Measurements from ENCODE around the gene CAPN9. TPM values are rescaled to one million over a fixed set of nuclear protein-coding genes. Genes with fewer than 3 reads are reported as not detected.

CAPN9 gene
- total RNA-seq, 4 donors from 2014 or later = 13.1 TPM; not detected in 3

DNA sequence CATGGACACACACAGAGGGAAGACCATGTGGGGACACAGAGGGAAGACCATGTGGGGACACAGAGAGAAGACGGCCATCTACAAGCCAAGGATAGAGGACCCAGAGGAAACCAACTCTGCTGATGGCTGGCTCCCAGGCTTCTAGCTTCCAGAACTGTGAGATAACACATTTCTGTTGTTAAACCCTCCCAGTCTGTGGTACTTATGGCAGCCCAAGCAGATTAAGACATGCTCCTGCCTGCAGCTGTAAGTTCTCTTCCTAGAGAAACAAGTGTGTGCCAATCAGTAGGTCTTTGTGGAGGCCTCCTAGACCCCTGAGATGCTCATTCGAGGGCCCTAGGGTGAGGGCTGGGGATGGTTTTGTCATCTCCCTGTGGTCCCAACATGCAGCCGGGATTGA lies 35.9 kb upstream of the CAPN9 start:
- H3K4me3 ChIP-seq = no peak overlapping the region
- H3K9me3 ChIP-seq = no peaks in the 10 kb centered on the region
- no peaks in the 10 kb centered on the region for H3K27me3 ChIP-seq
- no peak overlapping the region for H3K27ac ChIP-seq
- DNase-seq (ENCODE audit: low spot score in 2 of 2) = no peak
- H3K36me3 ChIP-seq = no peaks in the 10 kb centered on the region
- peaks cover 0 to 11% (median 11%) of the 10 kb centered on the region in 4 donors for H3K4me1 ChIP-seq
- WGBS, 2 donors = 87 to 91% methylated on average over 2 to 3 of the region's 3 CpGs
- TF ChIP-seq POLR2A (IDR thresholded peaks at IDR 0.05) (no peak), EP300 (IDR thresholded peaks at IDR 0.05) (no peak)
- TF ChIP-seq, protein P1, sequence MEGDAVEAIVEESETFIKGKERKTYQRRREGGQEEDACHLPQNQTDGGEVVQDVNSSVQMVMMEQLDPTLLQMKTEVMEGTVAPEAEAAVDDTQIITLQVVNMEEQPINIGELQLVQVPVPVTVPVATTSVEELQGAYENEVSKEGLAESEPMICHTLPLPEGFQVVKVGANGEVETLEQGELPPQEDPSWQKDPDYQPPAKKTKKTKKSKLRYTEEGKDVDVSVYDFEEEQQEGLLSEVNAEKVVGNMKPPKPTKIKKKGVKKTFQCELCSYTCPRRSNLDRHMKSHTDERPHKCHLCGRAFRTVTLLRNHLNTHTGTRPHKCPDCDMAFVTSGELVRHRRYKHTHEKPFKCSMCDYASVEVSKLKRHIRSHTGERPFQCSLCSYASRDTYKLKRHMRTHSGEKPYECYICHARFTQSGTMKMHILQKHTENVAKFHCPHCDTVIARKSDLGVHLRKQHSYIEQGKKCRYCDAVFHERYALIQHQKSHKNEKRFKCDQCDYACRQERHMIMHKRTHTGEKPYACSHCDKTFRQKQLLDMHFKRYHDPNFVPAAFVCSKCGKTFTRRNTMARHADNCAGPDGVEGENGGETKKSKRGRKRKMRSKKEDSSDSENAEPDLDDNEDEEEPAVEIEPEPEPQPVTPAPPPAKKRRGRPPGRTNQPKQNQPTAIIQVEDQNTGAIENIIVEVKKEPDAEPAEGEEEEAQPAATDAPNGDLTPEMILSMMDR (IDR thresholded peaks at IDR 0.05) = no peak

DNA sequence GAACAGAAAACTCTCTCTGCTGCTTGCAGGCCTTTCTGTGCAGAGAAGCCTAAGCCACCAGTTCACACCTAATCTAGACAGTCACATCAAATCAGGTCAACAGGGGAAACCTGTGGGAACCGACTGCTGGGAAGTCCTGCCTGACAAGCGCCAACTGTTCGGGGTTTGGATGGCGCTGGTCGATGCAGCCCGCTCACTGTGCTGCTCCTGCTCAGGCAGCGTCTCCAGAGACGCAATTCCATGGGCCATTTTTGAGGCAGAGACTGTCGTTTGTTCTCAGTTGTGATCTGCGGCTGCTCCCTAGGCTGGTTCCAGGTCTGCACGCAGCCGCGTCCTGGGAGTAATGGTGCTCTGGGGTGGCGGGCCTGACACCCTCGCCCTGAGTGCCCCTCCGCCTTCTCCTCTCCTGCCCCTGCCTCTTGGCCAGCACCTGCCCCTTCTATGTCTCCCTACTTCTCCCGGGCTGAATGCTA lies 34.7 kb upstream of the CAPN9 start:
- H3K27ac ChIP-seq = no peak overlapping the region
- WGBS, 2 donors = 86 to 94% methylated on average over 15 to 17 of the region's 17 CpGs
- no peak for DNase-seq (ENCODE audit: low spot score in 2 of 2)
- no peaks in the 10 kb centered on the region for H3K9me3 ChIP-seq
- H3K4me1 ChIP-seq = peaks cover 0 to 11% (median 11%) of the 10 kb centered on the region in 4 donors
- no peaks in the 10 kb centered on the region for H3K27me3 ChIP-seq
- H3K36me3 ChIP-seq = no peaks in the 10 kb centered on the region
- TF ChIP-seq EP300 (IDR thresholded peaks at IDR 0.05) = no peak
- TF ChIP-seq, protein P1 (IDR thresholded peaks at IDR 0.05) = no peak
- H3K4me3 ChIP-seq = no peak overlapping the region

DNA sequence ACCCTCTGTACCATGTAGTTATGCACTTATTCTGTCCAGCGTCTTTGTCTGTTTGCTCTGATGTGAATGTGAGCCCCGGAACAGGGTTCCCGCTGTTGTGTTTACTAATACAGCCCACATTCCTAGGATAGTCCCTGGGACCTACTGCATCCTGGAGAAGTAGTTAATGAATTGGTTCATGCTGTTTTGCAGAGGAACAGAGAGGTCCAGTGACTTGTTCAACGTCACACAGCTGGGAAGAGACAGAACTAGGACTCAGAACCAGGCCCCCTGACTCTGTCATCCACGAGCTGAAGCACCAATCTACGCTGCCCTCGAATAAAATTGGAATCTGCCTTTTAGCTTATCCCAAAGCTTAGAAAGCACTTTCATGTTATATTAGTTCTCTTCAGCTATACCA lies 34.0 kb upstream of the CAPN9 start:
- Histone ChIP-seq H3K4me3 (no peak overlapping the region), H3K9me3 (no peaks in the 10 kb centered on the region), H3K27me3 (no peaks in the 10 kb centered on the region), H3K36me3 (no peaks in the 10 kb centered on the region), H3K4me1 (peaks cover 0 to 11% (median 11%) of the 10 kb centered on the region in 4 donors), H3K27ac (peak overlapping the region in 1 of 4 donors; percentile 60)
- 73 to 84% methylated on average over 7 of the region's 7 CpGs for WGBS, 2 donors
- TF ChIP-seq POLR2A (IDR thresholded peaks at IDR 0.05) (no peak), EP300 (IDR thresholded peaks at IDR 0.05) (no peak)
- TF ChIP-seq, protein P1 (IDR thresholded peaks at IDR 0.05) = no peak
- no peak for DNase-seq (ENCODE audit: low spot score in 2 of 2)

DNA sequence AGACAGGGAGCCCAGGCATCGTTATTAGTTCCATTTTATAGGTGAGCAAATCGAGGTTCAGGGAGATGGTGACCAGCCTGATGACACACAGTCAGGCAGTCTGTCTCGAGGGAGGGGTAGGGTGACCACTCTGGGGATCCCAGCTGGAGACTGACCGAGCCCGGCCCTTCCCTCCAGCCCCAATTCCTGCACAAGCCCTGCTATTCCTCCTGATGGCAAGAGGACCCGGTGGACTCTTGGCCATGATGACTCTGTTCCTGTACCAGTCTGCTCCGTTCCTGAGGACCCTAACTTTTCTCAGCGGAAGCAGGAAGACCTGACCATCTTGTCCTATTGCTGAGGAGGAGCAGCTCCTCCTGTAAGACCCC lies 33.7 kb upstream of the CAPN9 start:
- peak overlapping the region in 2 of 4 donors; percentile 49 to 60 for H3K27ac ChIP-seq
- WGBS, 2 donors = 86 to 91% methylated on average over 8 of the region's 8 CpGs

More for the DNA sequence above, 33.7 kb upstream of the CAPN9 start:
- TF ChIP-seq POLR2A (IDR thresholded peaks at IDR 0.05) (no peak), EP300 (IDR thresholded peaks at IDR 0.05) (no peak)
- TF ChIP-seq, protein P1 (IDR thresholded peaks at IDR 0.05) = no peak
- DNase-seq (ENCODE audit: low spot score in 2 of 2) = no peak
- H3K4me3 ChIP-seq = peak overlapping the region in 1 of 4 donors; percentile 28
- H3K27me3 ChIP-seq = no peaks in the 10 kb centered on the region
- H3K4me1 ChIP-seq = peaks cover 0 to 11% (median 11%) of the 10 kb centered on the region in 4 donors
- no peaks in the 10 kb centered on the region for H3K9me3 ChIP-seq
- no peaks in the 10 kb centered on the region for H3K36me3 ChIP-seq

Data from tibial nerve (tissue), 4 donors.